ENCODE results near the gene TP73.

TP73 gene

GRCh38 chr1:3674100-3675094, 22.1 kb downstream of the TP73 start:
- no peak for DNase-seq

GRCh38 chr1:3675436-3675835, 23.1 kb downstream of the TP73 start:
- DNase-seq, result no peak

GRCh38 chr1:3676581-3677470, 24.5 kb downstream of the TP73 start:
- DNase-seq, result no peak

GRCh38 chr1:3677484-3677883, 25.2 kb downstream of the TP73 start:
- no peak for DNase-seq

GRCh38 chr1:3678361-3679097, 26.2 kb downstream of the TP73 start:
- no peak for DNase-seq

- DNase-seq, result no peak
These were observed 26.8 kb downstream of the TP73 start for GRCh38 chr1:3679098-3679555.

GRCh38 chr1:3679799-3680453, 27.6 kb downstream of the TP73 start:
- no peak for DNase-seq

- DNase-seq, result no peak
These were observed 28.3 kb downstream of the TP73 start for GRCh38 chr1:3680488-3681230.

- DNase-seq, result no peak
These were observed 29.0 kb downstream of the TP73 start for GRCh38 chr1:3681231-3681897.

GRCh38 chr1:3681898-3682806, 29.8 kb downstream of the TP73 start:
- no peak for DNase-seq

- DNase-seq, result no peak
These were observed 30.9 kb downstream of the TP73 start for GRCh38 chr1:3683197-3683596.

- DNase-seq, result no peak
These were observed 31.7 kb downstream of the TP73 start for GRCh38 chr1:3683992-3684391.

GRCh38 chr1:3685222-3685621, 32.9 kb downstream of the TP73 start:
- no peak for DNase-seq

- no peak for DNase-seq
These were observed 33.6 kb downstream of the TP73 start for GRCh38 chr1:3685906-3686305.

- DNase-seq, result no peak
These were observed 35.2 kb downstream of the TP73 start for GRCh38 chr1:3687504-3687903.

- no peak for DNase-seq
These were observed 36.2 kb downstream of the TP73 start for GRCh38 chr1:3688356-3689137.

GRCh38 chr1:3689138-3689750, 36.9 kb downstream of the TP73 start:
- no peak for DNase-seq

- no peak for DNase-seq
These were observed 38.2 kb downstream of the TP73 start for GRCh38 chr1:3690282-3691065.

Measured in NCI-H1436 treated with DMSO at 0.1 percent for 48 hours (cell line).